CD4-positive, CD25-positive, alpha-beta regulatory T cell (primary cell): ENCODE results near the gene SLC6A9. TPM values are rescaled to one million over a fixed set of nuclear protein-coding genes. Genes with fewer than 3 reads are reported as not detected.

Experiments used
- ATAC-seq, 2 donors: fragments of 150-1000 bp; cut with Tn5 transposase; one replicate each; pipeline ENCODE4 v1.10.0; 2021; ENCODE audit warnings: low read depth in 2 of 2, moderate number of reproducible peaks in 2 of 2, moderate library complexity in 1 of 2
- DNase-seq, 3 donors: peaks; one replicate each; pipeline versions ENCODE4 v3.0.0 to v3.0.0-alpha.2; 2012 to 2022; ENCODE audit warnings: mixed read lengths in 1 of 3
- H3K27ac ChIP-seq: one replicate; pipeline ENCODE4 v1.7.0; 2013; ENCODE audit warnings: mild to moderate bottlenecking, low read length; ENCODE audit not compliant: insufficient read depth, poor library complexity, severe bottlenecking
- H3K27me3 ChIP-seq: one replicate; pipeline ENCODE4 v1.7.0; 2013; ENCODE audit warnings: low read length; ENCODE audit not compliant: control insufficient read depth, insufficient read depth
- H3K36me3 ChIP-seq: one replicate; pipeline ENCODE4 v1.7.0; 2013; ENCODE audit warnings: mild to moderate bottlenecking, low read length, moderate library complexity; ENCODE audit not compliant: control insufficient read depth, insufficient read depth
- H3K4me1 ChIP-seq: 2 replicates; pipeline ENCODE4 v1.7.0; 2013; ENCODE audit warnings: mild to moderate bottlenecking, low read length; ENCODE audit not compliant: insufficient read depth, control insufficient read depth, poor library complexity, severe bottlenecking
- H3K4me3 ChIP-seq: one replicate; pipeline ENCODE4 v1.7.0; 2013; ENCODE audit warnings: low read depth, mild to moderate bottlenecking, low read length, moderate library complexity
- H3K9me3 ChIP-seq, 2 experiments: 1 replicate in 1 of 2; 2 replicates in 1 of 2; pipeline ENCODE4 v1.7.0; 2013; ENCODE audit warnings: low read length in 2 of 2, mild to moderate bottlenecking in 1 of 2, moderate library complexity in 1 of 2; ENCODE audit not compliant: control insufficient read depth in 2 of 2
- H3K27ac Mint-ChIP-seq, 3 donors: one replicate each; pipeline ENCODE4 v1.8.0; 2020 to 2022; ENCODE audit warnings: mild to moderate bottlenecking in 3 of 3, mixed read lengths in 3 of 3, moderate library complexity in 2 of 3
- H3K27me3 Mint-ChIP-seq: one replicate; pipeline ENCODE4 v1.8.0; 2022; ENCODE audit warnings: mild to moderate bottlenecking, mixed read lengths
- H3K36me3 Mint-ChIP-seq: one replicate; pipeline ENCODE4 v1.8.0; 2020; ENCODE audit warnings: mixed read lengths
- H3K4me1 Mint-ChIP-seq, 4 donors: one replicate each; pipeline ENCODE4 v1.8.0; 2020 to 2022; ENCODE audit warnings: mixed read lengths in 4 of 4, mild to moderate bottlenecking in 1 of 4
- H3K4me3 Mint-ChIP-seq, 4 donors: one replicate each; pipeline ENCODE4 v1.8.0; 2020 to 2022; ENCODE audit warnings: mild to moderate bottlenecking in 4 of 4, mixed read lengths in 4 of 4, moderate library complexity in 3 of 4
- H3K9me3 Mint-ChIP-seq, 7 donors: one replicate each; pipeline ENCODE4 v1.8.0; 2020 to 2022; ENCODE audit warnings: mixed read lengths in 7 of 7, mild to moderate bottlenecking in 3 of 7, moderate library complexity in 2 of 7
- polyA plus RNA-seq, 4 donors: library from polyadenylated mRNA; unstranded; fragments of 300-500 nt; fragmentation: Illumina TruSeq; gene quantifications; one replicate each; pipeline ENCODE4 v1.2.3, GENCODE V29; 2021
- total RNA-seq: library from RNA; stranded (reverse); gene quantifications from one replicate; pipeline ENCODE4 v1.2.3, GENCODE V29; 2022

Gene SLC6A9
- total and polyA plus RNA-seq, 5 donors from 2014 or later = 0.07 to 0.20 TPM; not detected in 3

- H3K27me3 Mint-ChIP-seq = no peaks in the 10 kb centered on the region
- H3K36me3 ChIP-seq = no peaks in the 10 kb centered on the region
- no peak overlapping the region for H3K4me3 ChIP-seq
- ATAC-seq (no peak), DNase-seq (no peak)
- no peak overlapping the region for H3K27ac Mint-ChIP-seq
- no peak overlapping the region for H3K27ac ChIP-seq
- no peaks in the 10 kb centered on the region for H3K9me3 Mint-ChIP-seq
- H3K4me3 Mint-ChIP-seq = peak overlapping the region in 1 of 4 donors; percentile 21
- H3K4me1 Mint-ChIP-seq = peaks cover 2 to 10% (median 6%) of the 10 kb centered on the region in 4 donors
- no peaks in the 10 kb centered on the region for H3K27me3 ChIP-seq
- H3K36me3 Mint-ChIP-seq = no peaks in the 10 kb centered on the region
- no peaks in the 10 kb centered on the region for H3K9me3 ChIP-seq
- H3K4me1 ChIP-seq = peaks cover 11% of the 10 kb centered on the region
Observed at GRCh38 chr1:43995984-43996732, 35.1 kb downstream of the SLC6A9 start.

GRCh38 chr1:43994794-43995790 is 36.2 kb downstream of the SLC6A9 start:
- no peaks in the 10 kb centered on the region for H3K36me3 ChIP-seq
- H3K4me1 ChIP-seq = peaks cover 16% of the 10 kb centered on the region
- H3K4me3 ChIP-seq = no peak overlapping the region
- DNase-seq (peak in 1 of 3 donors; percentile 28), ATAC-seq (no peak)
- no peaks in the 10 kb centered on the region for H3K27me3 ChIP-seq
- H3K27ac ChIP-seq = no peak overlapping the region
- no peaks in the 10 kb centered on the region for H3K9me3 ChIP-seq
- no peaks in the 10 kb centered on the region for H3K27me3 Mint-ChIP-seq
- H3K27ac Mint-ChIP-seq = no peak overlapping the region
- H3K4me3 Mint-ChIP-seq = peak overlapping the region in 1 of 4 donors; percentile 21
- H3K4me1 Mint-ChIP-seq = peaks cover 2 to 14% (median 6%) of the 10 kb centered on the region in 4 donors
- no peaks in the 10 kb centered on the region for H3K9me3 Mint-ChIP-seq
- no peaks in the 10 kb centered on the region for H3K36me3 Mint-ChIP-seq

- Histone ChIP-seq H3K27me3 (no peaks in the 10 kb centered on the region), H3K9me3 (no peaks in the 10 kb centered on the region), H3K27ac (no peak overlapping the region), H3K4me3 (no peak overlapping the region), H3K36me3 (no peaks in the 10 kb centered on the region), H3K4me1 (peaks cover 16% of the 10 kb centered on the region)
- DNase-seq (no peak), ATAC-seq (no peak)
- Mint-ChIP-seq H3K9me3 (no peaks in the 10 kb centered on the region), H3K4me3 (peak overlapping the region in 3 of 4 donors; percentile 35 to 90 (median 43)), H3K27me3 (no peaks in the 10 kb centered on the region), H3K4me1 (peaks cover 2 to 14% (median 6%) of the 10 kb centered on the region in 4 donors), H3K27ac (no peak overlapping the region), H3K36me3 (no peaks in the 10 kb centered on the region)
Observed at GRCh38 chr1:43994071-43994470, 37.2 kb downstream of the SLC6A9 start.

- DNase-seq (no peak), ATAC-seq (no peak)
- no peaks in the 10 kb centered on the region for H3K27me3 ChIP-seq
- H3K4me1 ChIP-seq = peaks cover 16% of the 10 kb centered on the region
- no peak overlapping the region for H3K4me3 ChIP-seq
- Mint-ChIP-seq H3K27ac (peak overlapping the region in 1 of 3 donors; percentile 39), H3K36me3 (no peaks in the 10 kb centered on the region), H3K4me3 (peak overlapping the region in 3 of 4 donors; percentile 90 to 95 (median 93)), H3K9me3 (no peaks in the 10 kb centered on the region), H3K4me1 (peaks cover 2 to 14% (median 6%) of the 10 kb centered on the region in 4 donors), H3K27me3 (no peaks in the 10 kb centered on the region)
- H3K36me3 ChIP-seq = no peaks in the 10 kb centered on the region
- H3K27ac ChIP-seq = no peak overlapping the region
- no peaks in the 10 kb centered on the region for H3K9me3 ChIP-seq
Observed at GRCh38 chr1:43993206-43993914, 37.9 kb downstream of the SLC6A9 start.

GRCh38 chr1:43992232-43992995 is 38.8 kb downstream of the SLC6A9 start:
- H3K27ac Mint-ChIP-seq = peak overlapping the region in 2 of 3 donors; percentile 36 to 49

GRCh38 chr1:43991476-43992231 is 39.6 kb downstream of the SLC6A9 start, which contains the start of gene CCDC24:
CCDC24 (plus strand) TSS chr1:43991599; CDS start chr1:43991879, 280 bp downstream.
- peak within 1 kb of the TSS; percentile 90 to 97 (median 94) for H3K4me3 Mint-ChIP-seq
- H3K9me3 ChIP-seq = no peaks in the 10 kb centered on the region
- no peaks in the 10 kb centered on the region for H3K36me3 Mint-ChIP-seq
- H3K4me1 Mint-ChIP-seq = peaks cover 2 to 14% (median 6%) of the 10 kb centered on the region in 4 donors
- H3K27ac ChIP-seq = peak within 1 kb of the TSS; percentile 57
- peak; percentile 71 to 75 (median 72) for DNase-seq
- no peaks in the 10 kb centered on the region for H3K9me3 Mint-ChIP-seq
- no peaks in the 10 kb centered on the region for H3K27me3 ChIP-seq
- peak within 1 kb of the TSS in 2 of 3 donors; percentile 49 to 90 for H3K27ac Mint-ChIP-seq
- H3K4me1 ChIP-seq = peaks cover 16% of the 10 kb centered on the region
- H3K36me3 ChIP-seq = no peaks in the 10 kb centered on the region
- ATAC-seq = peak; percentile 79 to 81
- peak within 1 kb of the TSS; percentile 46 for H3K4me3 ChIP-seq
- no peaks in the 10 kb centered on the region for H3K27me3 Mint-ChIP-seq

More at GRCh38 chr1:43992232-43992995, 38.8 kb downstream of the SLC6A9 start:
- DNase-seq (no peak), ATAC-seq (no peak)
- H3K4me1 ChIP-seq = peaks cover 16% of the 10 kb centered on the region
- H3K4me3 ChIP-seq = no peak overlapping the region
- H3K27me3 ChIP-seq = no peaks in the 10 kb centered on the region
- H3K27ac ChIP-seq = no peak overlapping the region
- H3K9me3 Mint-ChIP-seq = no peaks in the 10 kb centered on the region
- peaks cover 2 to 14% (median 6%) of the 10 kb centered on the region in 4 donors for H3K4me1 Mint-ChIP-seq
- H3K4me3 Mint-ChIP-seq = peak overlapping the region; percentile 90 to 95 (median 92)
- H3K36me3 Mint-ChIP-seq = no peaks in the 10 kb centered on the region
- H3K36me3 ChIP-seq = no peaks in the 10 kb centered on the region
- H3K9me3 ChIP-seq = no peaks in the 10 kb centered on the region
- H3K27me3 Mint-ChIP-seq = no peaks in the 10 kb centered on the region
